CD4-positive, alpha-beta T cell (primary cell): ENCODE data around the gene NR2F1-AS1. TPM values are rescaled to one million over a fixed set of nuclear protein-coding genes. Genes with fewer than 3 reads are reported as not detected.

ENCODE experiments used
- ATAC-seq: fragments of 200-7000 bp; cut with Tn5 transposase; one replicate; pipeline ENCODE4 v1.10.0; 2022; ENCODE audit warnings: mild to moderate bottlenecking; ENCODE audit not compliant: poor library complexity
- CTCF ChIA-PET: fragments of 350-600 bp; sonication (Branson Sonifier 250); formaldehyde crosslinking; loops from one replicate; lab custom pipeline; 2021; ENCODE audit warnings: antibody characterized with exemption, inconsistent platforms; lab: Charles Lee
- POLR2A ChIA-PET: fragments of 350-600 bp; sonication (Branson Sonifier 250); formaldehyde crosslinking; loops from one replicate; lab custom pipeline; 2021; ENCODE audit warnings: antibody characterized with exemption, inconsistent platforms; lab: Charles Lee
- DNase-seq, 14 experiments: peaks; one replicate each; pipeline ENCODE4 v3.0.0-alpha.2; 2013 to 2020; ENCODE audit warnings: mixed read lengths in 2 of 14
- H3K27ac ChIP-seq, 2 donors: one replicate each; pipeline versions ENCODE4 v1.5.1 to v1.7.0; 2013; ENCODE audit warnings: low read length in 2 of 2, low read depth in 1 of 2, mild to moderate bottlenecking in 1 of 2
- H3K27me3 ChIP-seq, 2 experiments: 1 replicate in 1 of 2; 2 replicates in 1 of 2; pipeline versions ENCODE4 v1.6.1 to v1.7.0; 2013; ENCODE audit warnings: low read length in 2 of 2, control low read depth in 1 of 2, mild to moderate bottlenecking in 1 of 2, moderate library complexity in 1 of 2; ENCODE audit not compliant: insufficient read depth in 2 of 2, control insufficient read depth in 1 of 2
- H3K36me3 ChIP-seq: one replicate; pipeline ENCODE4 v1.6.1; 2013; ENCODE audit warnings: low read length, control low read depth; ENCODE audit not compliant: insufficient read depth
- H3K4me1 ChIP-seq: one replicate; pipeline ENCODE4 v1.6.1; 2013; ENCODE audit warnings: low read length, control low read depth; ENCODE audit not compliant: insufficient read depth
- H3K4me3 ChIP-seq: one replicate; pipeline ENCODE4 v1.5.1; 2013; ENCODE audit warnings: mild to moderate bottlenecking, low read length, moderate library complexity
- H3K9me3 ChIP-seq, 2 experiments: 1 replicate in 1 of 2; 2 replicates in 1 of 2; pipeline versions ENCODE4 v1.6.1 to v1.7.0; 2013; ENCODE audit warnings: low read length in 2 of 2, mild to moderate bottlenecking in 2 of 2, control low read depth in 1 of 2, moderate library complexity in 1 of 2; ENCODE audit not compliant: control insufficient read depth in 1 of 2, insufficient read depth in 1 of 2
- H3K27ac Mint-ChIP-seq: one replicate; pipeline ENCODE4 v1.8.0; 2020; ENCODE audit warnings: mixed read lengths
- H3K27me3 Mint-ChIP-seq: one replicate; pipeline ENCODE4 v1.8.0; 2021; ENCODE audit warnings: mixed read lengths
- H3K36me3 Mint-ChIP-seq: one replicate; pipeline ENCODE4 v1.8.0; 2021; ENCODE audit warnings: low read depth, mixed read lengths
- H3K4me1 Mint-ChIP-seq: one replicate; pipeline ENCODE4 v1.8.0; 2021; ENCODE audit warnings: low read depth, mixed read lengths
- H3K4me3 Mint-ChIP-seq: one replicate; pipeline ENCODE4 v1.8.0; 2020; ENCODE audit warnings: mild to moderate bottlenecking, mixed read lengths
- H3K9me3 Mint-ChIP-seq: one replicate; pipeline ENCODE4 v1.8.0; 2020; ENCODE audit warnings: mixed read lengths
- CTCF ChIP-seq: fragments of 200-600 bp; IDR thresholded peaks from one replicate; pipeline ENCODE4 v1.8.0; 2022; ENCODE audit warnings: antibody characterized with exemption, mild to moderate bottlenecking
- intact Hi-C, 2 experiments: fragments of 100-400 bp; cut with DNase I in 1 of 2; cut with micrococcal nuclease in 1 of 2; formaldehyde crosslinking; loops; one replicate each; pipeline versions ENCODE4 v1.15.1 to v1.9.0; 2023 to 2025; cut with DNase I, micrococcal nuclease
- total RNA-seq, 174 experiments: library from RNA in 2 of 174; stranded (reverse) in 2 of 174; gene quantifications; one replicate each; pipeline ENCODE4 v1.2.3 and lab custom pipeline; 2021 to 2026

NR2F1-AS1 gene
- total RNA-seq, 2 experiments from 2014 or later: not detected

GRCh38 chr5:93583768-93584595 lies 3.0 kb upstream of the NR2F1-AS1 start:
- peaks cover 66 to 77% of the 10 kb centered on the region in 2 experiments for H3K27me3 ChIP-seq
- intact Hi-C loops: loop anchor here (5.0 kb wide), 2 partner anchors 33 to 1153 kb away; no protein-coding TSS in a partner anchor
- ATAC-seq: peak; percentile 20
- Mint-ChIP-seq H3K4me3 (no peak overlapping the region), H3K4me1 (peaks cover 29% of the 10 kb centered on the region), H3K27ac (no peak overlapping the region), H3K9me3 (no peaks in the 10 kb centered on the region), H3K36me3 (no peaks in the 10 kb centered on the region), H3K27me3 (peaks cover 53% of the 10 kb centered on the region)
- H3K4me1 ChIP-seq: peaks cover 59% of the 10 kb centered on the region
- ChIA-PET CTCF (no interaction called here), POLR2A (interaction anchor here (0.7 to 0.8 kb wide), 2 partner anchors 9 to 255 kb away, joined by 3 read pairs; no protein-coding TSS in a partner anchor)
- TF ChIP-seq CTCF: no peak
- H3K36me3 ChIP-seq: no peaks in the 10 kb centered on the region
- H3K27ac ChIP-seq: no peak overlapping the region
- H3K4me3 ChIP-seq: no peak overlapping the region
- peak in 6 of 14 experiments; percentile 24 to 67 (median 30) for DNase-seq
- peaks cover 0 to 49% of the 10 kb centered on the region in 2 experiments for H3K9me3 ChIP-seq

GRCh38 chr5:93583439-93583767 lies 2.4 kb upstream of the NR2F1-AS1 start:
- H3K9me3 Mint-ChIP-seq: no peaks in the 10 kb centered on the region
- ATAC-seq (no peak), DNase-seq (no peak)
- POLR2A ChIA-PET: interaction anchor here (0.8 kb wide), 1 partner anchor 10 kb away, joined by 3 read pairs; no protein-coding TSS in a partner anchor
- no peak overlapping the region for H3K27ac Mint-ChIP-seq
- CTCF ChIA-PET: interaction anchor here (0.7 kb wide), 1 partner anchor 218 kb away, joined by 3 read pairs; no protein-coding TSS in a partner anchor
- intact Hi-C loops: loop anchor here (5.0 kb wide), 2 partner anchors 34 to 1154 kb away; no protein-coding TSS in a partner anchor
- peaks cover 53% of the 10 kb centered on the region for H3K27me3 Mint-ChIP-seq
- Histone ChIP-seq H3K27ac (no peak overlapping the region), H3K9me3 (peaks cover 0 to 50% of the 10 kb centered on the region in 2 experiments), H3K27me3 (peaks cover 68 to 78% of the 10 kb centered on the region in 2 experiments), H3K36me3 (no peaks in the 10 kb centered on the region), H3K4me1 (peaks cover 64% of the 10 kb centered on the region), H3K4me3 (no peak overlapping the region)
- H3K4me3 Mint-ChIP-seq: no peak overlapping the region
- no peaks in the 10 kb centered on the region for H3K36me3 Mint-ChIP-seq
- TF ChIP-seq CTCF: no peak
- peaks cover 34% of the 10 kb centered on the region for H3K4me1 Mint-ChIP-seq

GRCh38 chr5:93582677-93583438 lies 1.8 kb upstream of the NR2F1-AS1 start, which contains the start of gene NR2F1:
Gene NR2F1, plus strand, starts transcription at chr5:93583222. Its CDS starts 1,802 bp downstream, at chr5:93585024.
- DNase-seq (peak in 1 of 14 experiments; percentile 31), ATAC-seq (no peak)
- POLR2A ChIA-PET: interaction anchor here (0.6 to 0.8 kb wide), 2 partner anchors 10 to 943 kb away, joined by 3 to 4 read pairs; no protein-coding TSS in a partner anchor
- H3K9me3 Mint-ChIP-seq: no peaks in the 10 kb centered on the region
- H3K36me3 ChIP-seq: no peaks in the 10 kb centered on the region
- no peak within 1 kb of the TSS for H3K4me3 Mint-ChIP-seq
- no peak for TF ChIP-seq CTCF
- no peaks in the 10 kb centered on the region for H3K36me3 Mint-ChIP-seq
- H3K4me1 ChIP-seq: peaks cover 62% of the 10 kb centered on the region
- peaks cover 0 to 49% of the 10 kb centered on the region in 2 experiments for H3K9me3 ChIP-seq
- intact Hi-C loops: loop anchor here (5.0 kb wide), 2 partner anchors 34 to 1154 kb away; no protein-coding TSS in a partner anchor
- H3K4me3 ChIP-seq: no peak within 1 kb of the TSS
- H3K27me3 ChIP-seq: peaks cover 70 to 81% of the 10 kb centered on the region in 2 experiments
- CTCF ChIA-PET: interaction anchor here (0.7 kb wide), 2 partner anchors 219 to 524 kb away, joined by 3 read pairs; no protein-coding TSS in a partner anchor
- H3K27me3 Mint-ChIP-seq: peaks cover 55% of the 10 kb centered on the region
- no peak within 1 kb of the TSS for H3K27ac ChIP-seq
- H3K27ac Mint-ChIP-seq: no peak within 1 kb of the TSS
- peaks cover 36% of the 10 kb centered on the region for H3K4me1 Mint-ChIP-seq
